Erythroblast (primary cell): ENCODE results near the gene SESN3.
"Not testable (repeated sequence)": the region's sequence is repeated elsewhere in the genome, so short reads cannot be mapped to it uniquely, and the experiment has no call there.

Experiments used
- DNase-seq, 2 experiments: peaks; one replicate each; lab custom pipeline; 2025; lab: John Stamatoyannopoulos, UW
- GATA1 ChIP-seq: IDR thresholded peaks from 2 replicates; pipeline ENCODE4 v1.6.1; 2011; ENCODE audit warnings: low read depth, mild to moderate bottlenecking, control low read depth, low read length, moderate library complexity
- POLR2A ChIP-seq: IDR thresholded peaks from 2 replicates; pipeline ENCODE4 v1.6.1; 2011; ENCODE audit warnings: mild to moderate bottlenecking, low read length

SESN3 gene

DNA sequence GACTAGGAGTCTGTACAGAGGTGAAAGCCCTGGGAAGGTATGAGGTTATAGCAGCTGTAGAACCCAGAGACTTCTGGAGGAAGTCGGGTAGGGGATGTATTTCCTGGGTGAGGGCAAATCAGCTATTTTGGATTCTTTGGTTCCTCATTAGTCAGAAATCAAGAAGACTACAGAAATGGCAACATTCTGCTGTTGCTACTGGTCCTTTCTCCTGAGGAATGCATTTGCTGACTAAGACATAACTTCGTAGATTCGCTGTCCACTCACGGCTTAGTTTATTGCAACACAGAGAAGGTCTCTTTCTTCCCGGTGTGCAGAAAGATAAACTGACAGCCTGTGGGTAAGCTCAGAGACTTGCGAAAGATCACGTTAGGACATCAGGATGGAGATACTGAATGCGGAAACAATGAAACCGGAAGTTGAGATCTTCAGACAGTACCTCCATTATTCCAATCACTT is 25.3 kb upstream of the SESN3 start:
- peak in 1 of 2 experiments; percentile 7 for DNase-seq
- TF ChIP-seq POLR2A, result no peak
- no peak for TF ChIP-seq GATA1

DNA sequence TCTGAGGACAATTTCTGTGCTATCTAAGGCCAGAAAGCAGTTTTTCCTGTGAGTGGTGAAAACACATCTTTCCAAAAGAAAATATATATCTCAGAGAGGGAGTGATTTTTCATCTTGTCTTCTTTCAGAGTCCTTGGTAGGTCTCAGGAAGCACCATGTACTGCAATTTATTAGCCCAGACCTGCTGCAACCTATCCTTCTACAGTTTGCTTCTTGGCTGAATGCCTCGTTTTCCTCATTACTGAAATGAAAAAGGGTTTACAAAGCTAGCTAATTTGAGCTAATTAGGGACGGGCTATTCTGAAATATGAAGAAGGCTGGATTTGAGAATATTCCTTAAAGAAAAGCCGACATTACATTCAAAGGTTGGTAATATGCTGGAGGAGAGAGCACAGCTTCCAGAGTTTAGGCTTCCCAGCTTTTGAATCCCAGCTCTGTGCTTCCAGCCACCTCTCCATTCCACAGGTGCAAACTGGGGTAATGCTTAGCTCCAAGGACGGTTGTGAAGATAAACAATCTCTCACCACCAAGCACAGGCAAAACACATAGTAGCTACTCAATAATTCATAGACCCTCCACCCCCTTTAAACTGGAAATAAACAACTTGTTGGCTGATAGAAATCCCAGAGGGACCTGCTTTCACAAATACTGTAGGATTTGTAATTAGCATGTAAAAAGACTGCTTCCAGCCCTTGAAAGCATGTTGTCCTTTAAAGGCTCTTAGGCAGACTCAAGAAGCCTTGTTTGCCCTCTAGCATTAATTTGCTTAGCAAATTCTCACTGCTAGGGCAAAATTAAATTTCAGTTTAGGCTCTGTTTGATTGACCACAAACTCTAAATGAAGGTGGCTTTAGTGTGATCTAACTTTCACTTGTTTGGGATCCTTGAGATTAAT is 24.5 kb upstream of the SESN3 start:
- no peak for TF ChIP-seq GATA1
- TF ChIP-seq POLR2A, result no peak

DNA sequence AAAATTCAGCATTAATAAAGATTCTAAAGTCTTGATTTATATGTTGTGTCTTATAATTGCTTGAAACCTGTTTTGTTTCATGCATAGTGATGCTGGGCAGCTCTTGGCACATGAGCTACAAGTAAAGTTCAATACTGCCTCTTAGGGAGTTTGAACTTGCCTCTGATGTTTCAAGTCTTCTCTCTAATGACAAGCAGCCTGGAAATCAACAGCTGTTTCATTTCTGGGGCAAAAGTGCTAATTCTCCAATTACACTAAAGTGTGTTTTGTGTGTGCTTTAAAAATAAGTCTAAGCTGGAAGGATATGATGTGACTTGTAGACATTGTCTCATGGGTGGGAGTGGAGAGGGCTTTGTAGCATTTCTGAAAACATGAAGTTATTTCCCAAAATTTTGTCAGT is 23.7 kb upstream of the SESN3 start:
- DNase-seq, result no peak
- TF ChIP-seq GATA1, result no peak
- TF ChIP-seq POLR2A, result no peak

More for the DNA sequence above, 24.5 kb upstream of the SESN3 start:
- no peak for DNase-seq

DNA sequence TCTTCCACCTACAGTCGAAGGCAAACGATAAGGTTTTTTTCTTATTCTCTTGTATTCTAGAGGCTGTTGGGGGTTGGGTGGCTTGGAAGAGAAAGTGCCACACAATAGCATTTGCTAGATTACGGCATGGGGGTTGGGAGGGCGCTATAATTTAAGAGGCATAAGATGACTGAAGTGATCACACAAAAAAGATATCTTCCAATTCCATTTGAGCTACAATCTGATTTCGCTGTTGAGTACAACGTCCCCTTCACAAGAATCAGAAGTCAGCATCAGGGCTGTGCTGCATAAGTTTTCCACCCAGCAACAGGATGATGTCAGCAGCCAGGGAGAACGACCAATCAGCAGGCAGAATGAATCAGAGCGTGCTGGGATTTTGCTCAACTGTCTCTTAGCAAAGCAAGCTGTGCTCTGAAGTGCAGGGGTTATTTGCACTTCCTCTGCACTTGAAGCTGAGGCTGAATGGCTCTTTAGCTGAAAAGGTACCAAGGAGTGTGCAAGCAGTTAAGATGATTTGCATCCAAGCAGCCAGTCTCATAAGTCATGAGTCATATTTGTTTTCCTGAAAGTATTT is 23.2 kb upstream of the SESN3 start:
- TF ChIP-seq POLR2A (no peak), GATA1 (no peak)
- peak; percentile 78 to 83 for DNase-seq

DNA sequence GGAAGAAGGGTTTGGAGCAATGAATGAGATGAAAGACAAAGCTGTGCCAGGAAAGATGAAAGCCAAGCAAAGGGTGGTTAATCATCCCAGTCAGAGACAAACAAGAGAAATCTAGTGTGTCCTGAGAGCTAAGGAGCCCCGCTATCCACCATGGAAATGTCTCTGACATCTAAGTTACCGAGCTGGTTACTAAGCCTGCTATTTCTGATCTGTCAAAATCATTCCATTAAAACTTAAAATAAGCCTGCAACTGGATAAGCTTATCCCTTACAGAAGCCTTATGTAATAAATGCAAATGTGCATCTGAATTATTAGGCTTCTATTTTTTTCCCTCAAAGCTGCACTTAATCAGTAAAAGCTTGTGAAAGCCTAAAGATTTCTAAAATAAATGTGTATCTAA is 22.1 kb upstream of the SESN3 start:
- no peak for DNase-seq

DNA sequence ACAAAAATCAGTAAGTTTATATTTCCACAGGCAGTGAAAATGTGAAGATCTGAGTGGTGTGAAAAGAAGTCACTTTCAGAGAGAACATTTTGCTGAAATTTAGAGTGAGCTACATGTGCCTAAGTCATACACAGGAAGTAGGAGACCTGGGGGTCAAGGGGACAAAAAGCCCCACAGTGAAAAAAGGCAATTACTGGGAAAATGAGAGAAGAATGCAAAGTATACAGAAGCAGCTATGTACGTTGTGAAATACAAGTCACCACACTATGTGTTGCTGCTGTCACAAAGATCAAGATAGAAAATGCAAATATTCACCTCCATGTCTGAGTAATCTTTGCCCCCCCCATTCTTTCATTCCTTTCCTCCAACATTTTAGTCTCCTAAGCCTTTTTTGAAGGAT is 21.6 kb upstream of the SESN3 start:
- no peak for TF ChIP-seq POLR2A
- TF ChIP-seq GATA1, result no peak
- no peak for DNase-seq

More for the DNA sequence above, 22.1 kb upstream of the SESN3 start:
- TF ChIP-seq GATA1 (no peak), POLR2A (no peak)

DNA sequence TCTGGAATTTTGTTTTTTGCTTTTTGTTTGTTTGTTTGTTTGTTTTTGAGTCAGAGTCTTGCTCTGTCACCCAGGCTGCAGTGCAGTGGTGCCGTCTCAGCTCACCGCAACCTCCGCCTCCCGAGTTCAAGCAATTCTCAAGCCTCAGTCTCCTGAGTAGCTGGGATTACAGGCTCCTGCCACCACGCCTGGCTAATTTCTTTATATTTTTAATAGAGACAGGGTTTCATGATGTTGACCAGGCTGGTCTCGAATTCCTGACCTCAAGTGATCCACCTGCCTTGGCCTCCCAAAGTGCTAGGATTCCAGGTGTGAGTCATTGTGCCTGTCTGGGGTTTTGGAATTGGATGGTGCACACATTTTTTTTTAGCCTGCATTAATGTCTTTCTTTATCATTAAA is 20.9 kb upstream of the SESN3 start:
- not testable (repeated sequence) for DNase-seq

DNA sequence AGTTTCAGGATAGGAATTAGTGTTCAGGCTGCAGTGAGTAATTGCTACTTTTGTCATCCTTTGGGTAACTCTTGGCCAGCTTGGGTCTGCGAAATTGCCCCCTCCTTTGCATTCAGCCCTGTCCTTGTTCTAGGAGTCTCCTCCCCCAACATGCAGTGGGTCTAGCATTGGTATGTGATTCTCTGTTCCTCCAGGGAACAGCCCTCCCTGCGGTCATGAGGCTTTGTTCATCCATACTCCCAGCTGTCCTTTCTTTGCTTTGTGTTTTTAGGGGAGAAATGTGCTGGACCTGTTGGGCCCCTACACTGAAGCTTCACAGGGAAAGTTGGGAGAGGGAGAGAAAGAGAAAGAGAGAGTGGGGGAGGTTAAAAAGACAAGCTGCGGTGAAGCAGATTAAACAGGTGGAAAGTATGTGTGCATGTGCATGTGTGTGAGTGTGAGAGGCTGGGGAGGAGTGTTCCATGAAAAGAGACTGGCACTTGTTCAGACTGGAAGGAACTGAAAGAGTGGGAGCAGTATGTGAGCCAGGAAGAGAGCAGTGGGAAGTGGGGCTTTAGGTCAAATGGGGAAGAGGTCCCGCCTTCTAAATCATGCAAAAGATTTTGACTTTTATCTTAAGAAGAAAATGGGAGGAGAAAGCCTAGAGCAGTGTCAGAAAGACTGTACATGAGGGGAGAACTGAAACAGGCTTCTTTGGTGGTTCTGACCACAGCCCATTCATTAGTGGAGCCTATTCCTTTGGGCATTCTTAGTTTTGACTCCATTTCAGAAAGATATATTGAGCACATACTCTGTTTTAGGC is 17.9 kb upstream of the SESN3 start:
- no peak for TF ChIP-seq POLR2A
- TF ChIP-seq GATA1, result no peak
- no peak for DNase-seq

DNA sequence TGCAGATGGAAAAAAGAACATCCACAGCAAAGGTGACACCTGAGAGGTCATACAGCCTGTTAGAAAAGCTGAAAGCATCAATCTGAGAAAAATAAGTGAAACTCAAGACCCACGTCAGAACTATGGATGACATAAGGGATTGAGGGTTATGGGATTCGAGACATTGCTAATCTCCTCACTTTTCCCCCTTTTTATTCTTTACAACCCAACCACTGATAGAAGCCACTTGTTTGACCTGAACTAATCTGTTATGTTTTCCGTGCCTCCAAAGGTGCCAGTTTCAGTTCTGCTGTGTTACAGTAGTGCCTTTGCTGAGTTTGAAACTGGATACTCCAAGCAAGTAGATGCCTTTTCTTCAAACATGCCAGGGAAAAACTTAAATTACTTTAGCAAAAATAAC is 16.9 kb upstream of the SESN3 start:
- DNase-seq, result no peak
- no peak for TF ChIP-seq GATA1
- TF ChIP-seq POLR2A, result no peak

DNA sequence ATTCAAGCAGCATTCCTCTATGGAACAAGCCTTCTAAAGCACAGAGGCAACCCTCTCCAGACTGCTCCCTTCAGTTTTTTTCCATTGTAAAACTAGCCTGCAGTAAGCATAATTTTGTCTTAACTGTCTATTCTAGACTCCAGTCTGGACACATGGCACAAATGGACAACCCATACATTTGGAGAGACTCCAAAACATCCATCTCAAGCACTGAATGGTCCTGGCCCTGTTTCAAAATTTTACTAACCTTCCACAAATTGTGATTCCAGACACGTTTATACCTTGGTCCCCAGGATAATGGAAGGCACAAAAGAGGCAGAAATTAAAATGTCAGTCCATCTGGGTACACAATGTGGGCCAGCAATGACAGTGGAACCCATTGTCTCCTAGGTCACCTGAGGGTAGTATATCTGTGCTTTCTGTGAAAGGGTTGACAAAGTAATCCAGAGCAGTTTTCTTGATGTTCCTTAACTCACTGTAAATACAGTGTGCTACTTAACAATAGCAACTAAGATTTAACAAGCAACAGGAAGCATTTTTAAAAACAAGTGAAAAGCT is 16.2 kb upstream of the SESN3 start:
- no peak for DNase-seq
- TF ChIP-seq POLR2A, result no peak
- TF ChIP-seq GATA1, result no peak

DNA sequence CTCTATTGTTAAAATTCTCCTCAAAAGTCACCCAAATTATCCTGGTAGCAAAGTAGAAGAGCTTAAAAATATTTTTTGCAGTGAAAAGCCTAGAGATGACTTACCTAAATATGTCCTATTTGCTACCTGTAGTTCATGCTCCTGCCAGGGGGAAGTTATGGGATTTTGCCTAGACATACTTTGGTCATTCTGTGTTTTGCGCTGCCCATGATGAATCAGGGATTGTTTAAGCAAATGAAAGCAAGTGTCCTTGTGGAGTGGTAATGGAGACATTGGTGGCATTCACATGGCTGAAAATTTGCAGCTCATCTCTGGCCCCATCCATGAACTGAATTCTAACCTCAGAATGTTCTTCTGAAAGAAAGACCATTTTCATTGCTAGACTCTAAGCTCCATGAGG is 14.6 kb upstream of the SESN3 start:
- DNase-seq, result no peak
- no peak for TF ChIP-seq POLR2A
- no peak for TF ChIP-seq GATA1

DNA sequence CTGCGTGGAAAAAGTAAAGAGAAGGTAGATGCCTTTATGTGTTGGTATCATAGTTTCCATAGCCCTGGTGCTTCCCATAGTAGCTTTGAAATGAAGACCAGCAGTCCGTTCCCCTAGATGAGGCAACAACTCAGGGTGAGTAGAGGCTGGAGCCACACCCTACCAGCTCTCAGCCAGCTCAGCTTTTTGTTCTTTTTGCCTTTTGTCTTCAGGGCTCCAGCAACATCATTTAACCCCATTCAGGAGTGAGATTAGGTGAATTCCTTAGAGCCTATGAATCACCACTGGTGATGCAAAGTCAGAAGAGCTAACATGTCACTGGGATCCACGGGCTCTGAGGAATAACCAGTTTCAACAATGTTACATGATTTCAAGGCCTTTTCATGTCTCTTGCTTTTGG is 14.0 kb upstream of the SESN3 start:
- no peak for DNase-seq
- TF ChIP-seq POLR2A (no peak), GATA1 (no peak)

DNA sequence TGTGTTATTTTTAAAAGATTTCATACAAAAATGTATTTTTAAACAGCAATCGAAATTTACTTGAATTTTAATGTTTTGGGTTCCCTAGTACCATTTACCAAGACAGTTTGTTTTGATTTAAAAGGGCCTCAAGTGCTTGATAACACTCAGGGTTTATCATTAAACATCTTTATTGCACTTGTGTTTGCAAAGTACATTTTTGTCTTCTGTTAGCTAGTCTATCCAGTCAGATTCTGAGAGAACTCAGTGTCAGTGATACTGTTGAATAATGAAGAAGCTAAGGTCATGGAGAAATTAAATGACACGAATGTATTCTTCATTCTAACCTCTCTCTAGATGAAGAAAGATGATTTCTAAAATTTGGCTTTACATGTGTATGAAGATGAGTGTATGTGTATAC is 12.7 kb upstream of the SESN3 start:
- TF ChIP-seq GATA1, result no peak
- TF ChIP-seq POLR2A, result no peak
- no peak for DNase-seq

DNA sequence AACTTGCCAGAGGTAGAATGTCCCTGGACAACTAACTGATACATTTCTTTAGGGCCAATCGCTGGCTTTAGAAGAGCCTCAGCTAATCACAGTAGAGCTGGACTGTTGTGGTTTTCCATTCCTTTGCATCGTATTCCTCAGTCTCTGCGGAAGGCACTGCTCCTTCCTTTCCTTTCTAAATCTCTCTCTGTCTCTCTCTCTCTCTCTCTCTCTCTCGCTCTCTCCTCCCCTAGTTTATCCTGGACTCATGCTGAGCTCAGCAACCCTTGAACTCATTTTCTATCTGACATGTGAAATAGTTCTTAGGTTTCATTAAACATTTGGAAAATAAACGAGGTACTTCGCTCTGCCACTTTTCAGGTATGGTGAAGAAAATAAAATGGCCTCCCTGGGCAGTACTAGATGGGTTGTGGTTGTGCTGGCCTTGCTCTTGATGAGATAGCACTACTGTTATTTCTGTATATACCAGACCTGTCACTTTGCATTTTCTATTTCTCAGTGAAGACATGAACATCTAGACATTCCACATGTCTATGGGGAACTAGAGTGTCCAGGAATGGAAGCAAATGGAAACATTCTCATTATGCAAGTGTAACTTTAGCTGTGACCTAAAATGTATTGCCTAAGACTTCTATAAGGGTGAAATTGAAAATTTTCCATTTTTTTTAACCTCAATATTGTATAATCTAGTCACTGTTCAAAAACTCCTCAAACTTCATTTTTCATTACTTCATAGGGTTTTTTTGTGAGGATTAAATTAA is 12.0 kb upstream of the SESN3 start:
- TF ChIP-seq POLR2A (no peak), GATA1 (no peak)

More for the DNA sequence above, 12.0 kb upstream of the SESN3 start:
- DNase-seq, result no peak
